HG03571 (cell line): ENCODE measurements around the gene UPF3A.
A peak's percentile ranks its signal among the peaks of the same experiment; 100 is the strongest.
"Not testable (repeated sequence)": the region's sequence is repeated elsewhere in the genome, so short reads cannot be mapped to it uniquely, and the experiment has no call there.

ENCODE experiments used
- ATAC-seq: cut with Tn5 transposase; IDR thresholded peaks from one replicate; pipeline ENCODE4 v1.9.1; 2021; ENCODE audit not compliant: unreplicated experiment

The UPF3A gene

GRCh38 chr13:114263578-114263977 lies 17.8 kb upstream of the UPF3A start:
- no peak for ATAC-seq

DNA sequence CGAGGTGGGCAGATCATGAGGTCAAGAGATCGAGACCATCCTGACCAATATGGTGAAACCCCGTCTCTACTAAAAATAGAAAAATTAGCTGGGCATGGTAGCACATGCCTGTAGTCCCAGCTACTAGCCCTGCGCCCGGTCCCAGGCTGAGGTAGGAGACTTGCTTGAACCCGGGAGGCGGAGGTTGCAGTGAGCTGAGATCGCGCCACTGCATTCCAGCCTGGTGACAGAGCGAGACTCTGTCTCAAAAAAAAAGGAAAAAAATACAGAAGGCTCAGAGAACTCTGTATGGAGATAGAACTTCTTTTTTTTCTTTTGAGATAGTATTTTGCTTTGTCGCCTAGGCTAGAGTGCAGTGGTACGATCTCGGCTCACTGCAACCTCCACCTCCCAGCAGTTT lies 17.1 kb upstream of the UPF3A start:
- not testable (repeated sequence) for ATAC-seq

DNA sequence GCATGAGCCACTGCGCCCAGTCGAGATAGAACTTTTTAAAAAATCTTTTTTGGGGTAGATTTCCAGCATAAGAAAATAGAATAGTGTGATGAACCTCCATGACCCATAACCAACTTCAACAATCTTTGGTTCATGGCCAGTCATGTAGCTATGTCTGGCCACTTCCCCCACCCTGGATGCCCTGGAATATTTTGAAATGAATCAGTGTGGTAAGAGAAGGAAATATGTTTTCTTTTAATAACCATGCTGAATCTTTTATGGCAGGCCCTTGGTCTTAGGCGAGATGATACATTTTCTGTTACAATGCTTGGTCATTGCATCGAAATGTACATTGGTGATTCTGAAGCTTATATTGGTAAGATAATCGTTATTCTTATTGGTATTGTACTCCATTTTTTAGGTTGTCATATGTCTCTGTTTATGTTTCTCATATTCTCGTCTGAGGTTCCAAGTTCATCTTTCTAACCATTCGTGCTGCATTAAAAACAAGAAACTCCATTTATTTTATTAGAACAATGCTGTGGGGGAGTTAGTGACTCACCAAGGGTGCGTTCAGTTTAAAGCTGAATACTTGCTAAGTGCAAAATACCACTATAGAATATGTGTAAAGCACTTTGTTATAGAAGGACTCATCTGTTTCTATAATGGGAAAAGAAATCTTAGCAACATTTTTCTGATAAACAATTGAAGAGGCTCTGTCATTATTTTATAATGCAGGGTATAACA lies 16.4 kb upstream of the UPF3A start:
- no peak for ATAC-seq

GRCh38 chr13:114266241-114266640 lies 15.2 kb upstream of the UPF3A start:
- ATAC-seq, result no peak

GRCh38 chr13:114268344-114269280 lies 12.8 kb upstream of the UPF3A start:
- no peak for ATAC-seq

- no peak for ATAC-seq
These were observed 12.1 kb upstream of the UPF3A start for GRCh38 chr13:114269281-114269770.

GRCh38 chr13:114272977-114273376 lies 8.4 kb upstream of the UPF3A start:
- no peak for ATAC-seq

GRCh38 chr13:114275304-114275703 lies 6.1 kb upstream of the UPF3A start:
- ATAC-seq, result no peak

DNA sequence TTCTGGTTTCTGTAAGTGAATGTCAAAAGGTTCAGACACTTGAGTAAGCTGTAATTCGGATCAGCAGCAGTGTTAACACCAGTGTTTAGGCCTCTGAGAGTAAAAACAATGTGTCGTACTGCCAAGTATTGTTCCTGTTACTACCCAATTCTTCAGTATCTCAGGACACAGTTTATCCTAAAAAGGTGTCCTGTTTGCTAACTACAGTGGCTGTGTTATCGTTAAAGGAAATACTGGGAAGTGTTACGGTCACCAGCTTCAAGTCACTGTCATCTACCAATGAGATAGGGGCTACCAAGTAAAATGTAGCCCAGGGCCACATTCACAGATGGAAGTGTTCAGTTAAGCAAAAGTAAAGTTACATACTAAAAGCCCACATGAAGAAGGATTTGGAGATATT lies 2.3 kb upstream of the UPF3A start:
- no peak for ATAC-seq

DNA sequence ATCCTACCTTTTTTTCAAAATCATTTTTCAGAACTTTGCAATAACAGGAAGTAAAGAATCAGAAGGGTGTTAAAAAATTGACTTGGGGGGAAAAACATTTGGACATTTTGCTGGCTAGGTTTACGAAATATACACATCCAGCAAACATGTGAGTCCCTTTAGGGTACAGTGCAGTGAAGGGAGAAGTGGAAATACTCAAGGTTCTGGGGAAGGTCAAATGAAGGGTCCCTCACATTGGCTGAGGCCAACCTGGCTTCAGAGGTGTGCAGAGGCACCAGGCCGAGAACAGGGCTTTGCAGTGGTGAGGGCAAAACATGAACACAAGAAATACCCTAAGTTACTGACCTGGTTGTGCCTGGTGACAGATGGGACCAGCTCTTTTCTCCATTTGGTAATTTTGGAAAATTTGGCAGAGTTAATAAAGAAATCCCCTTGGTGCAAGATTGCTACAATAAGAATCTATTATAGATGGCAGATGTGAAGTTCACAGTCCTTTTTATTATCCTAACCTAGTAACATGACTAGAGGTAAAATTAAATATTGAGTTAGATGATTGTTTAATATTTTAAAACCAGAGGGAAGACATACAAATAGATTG lies 1.5 kb upstream of the UPF3A start:
- no peak for ATAC-seq

GRCh38 chr13:114282041-114282670 lies 755 bp downstream of the UPF3A start:
- ATAC-seq, result peak; percentile 52

- ATAC-seq, result no peak
These were observed 2.2 kb downstream of the UPF3A start for GRCh38 chr13:114283576-114283975.

DNA sequence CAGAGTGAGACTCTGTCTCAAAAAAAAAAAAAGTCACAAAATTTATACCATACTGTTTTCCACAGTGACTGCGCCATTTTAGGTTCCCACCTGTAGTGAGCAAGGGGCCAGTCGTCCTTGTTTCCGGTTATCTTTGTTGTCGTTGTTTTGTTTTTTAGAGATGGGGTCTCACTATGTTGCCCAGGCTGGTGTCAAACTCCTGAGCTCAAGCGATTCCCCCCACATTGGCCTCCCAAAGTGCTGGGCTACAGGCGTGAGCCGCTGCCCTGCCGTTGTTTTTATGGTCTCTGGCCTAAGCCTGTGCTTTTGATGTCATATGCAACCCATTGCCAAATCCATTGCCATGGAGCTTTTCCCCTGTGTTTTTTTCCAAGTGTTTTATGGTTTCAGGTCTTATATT lies 3.3 kb downstream of the UPF3A start:
- no peak for ATAC-seq

DNA sequence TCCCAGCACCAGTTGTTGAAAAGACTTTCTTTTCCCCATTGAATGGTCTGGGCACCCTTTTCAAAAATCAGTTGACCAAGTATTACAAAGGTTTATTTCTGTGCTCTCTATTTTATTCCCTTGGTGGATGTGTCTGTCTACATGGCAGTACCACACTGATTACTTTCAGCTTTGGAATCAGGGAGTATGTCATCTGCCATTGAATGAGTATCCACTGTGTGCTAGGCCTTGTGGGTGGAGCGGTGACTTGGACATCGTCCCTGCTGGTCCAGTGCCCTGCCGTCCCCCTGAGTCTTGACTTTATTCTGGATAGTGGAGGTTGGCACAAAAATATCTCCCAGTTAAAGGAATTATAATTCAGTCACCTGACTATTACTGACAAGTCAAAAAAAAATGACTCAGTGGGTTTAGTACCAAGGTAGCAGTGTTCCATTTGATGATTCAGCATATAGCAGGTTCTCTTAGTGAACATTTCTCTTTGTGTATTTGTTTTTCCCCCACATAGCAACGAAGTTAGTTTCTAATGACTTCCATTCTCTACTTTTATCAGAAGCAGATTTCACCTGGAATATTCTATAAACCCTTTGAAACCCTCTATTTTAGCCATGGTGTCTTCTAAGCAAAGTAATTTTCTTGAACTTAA lies 3.9 kb downstream of the UPF3A start:
- ATAC-seq, result no peak

GRCh38 chr13:114286808-114287207 lies 5.4 kb downstream of the UPF3A start:
- ATAC-seq, result no peak

GRCh38 chr13:114288157-114288591 lies 6.8 kb downstream of the UPF3A start:
- ATAC-seq, result no peak

- ATAC-seq, result no peak
These were observed 15.0 kb downstream of the UPF3A start for GRCh38 chr13:114296448-114296847.

DNA sequence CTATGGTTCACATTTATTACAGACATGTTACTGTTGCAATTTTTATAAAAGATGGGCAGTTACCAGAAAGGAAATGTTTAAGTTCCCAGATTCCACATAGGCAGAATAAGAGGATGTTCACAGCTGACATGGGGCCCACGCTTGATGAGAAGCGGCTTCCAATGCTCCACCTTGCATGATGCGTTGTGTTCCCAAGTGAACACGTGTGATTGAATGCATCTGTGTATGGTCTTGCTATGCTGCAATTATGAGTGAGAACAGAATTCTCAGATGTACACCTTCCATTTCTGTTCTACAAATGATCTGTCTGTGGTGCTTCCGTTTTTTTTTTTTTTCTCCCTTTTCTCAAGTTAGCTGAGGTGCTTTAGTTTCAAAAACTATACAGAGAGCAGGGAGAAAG lies 15.5 kb downstream of the UPF3A start:
- no peak for ATAC-seq

GRCh38 chr13:114298866-114299265 lies 17.5 kb downstream of the UPF3A start:
- no peak for ATAC-seq

DNA sequence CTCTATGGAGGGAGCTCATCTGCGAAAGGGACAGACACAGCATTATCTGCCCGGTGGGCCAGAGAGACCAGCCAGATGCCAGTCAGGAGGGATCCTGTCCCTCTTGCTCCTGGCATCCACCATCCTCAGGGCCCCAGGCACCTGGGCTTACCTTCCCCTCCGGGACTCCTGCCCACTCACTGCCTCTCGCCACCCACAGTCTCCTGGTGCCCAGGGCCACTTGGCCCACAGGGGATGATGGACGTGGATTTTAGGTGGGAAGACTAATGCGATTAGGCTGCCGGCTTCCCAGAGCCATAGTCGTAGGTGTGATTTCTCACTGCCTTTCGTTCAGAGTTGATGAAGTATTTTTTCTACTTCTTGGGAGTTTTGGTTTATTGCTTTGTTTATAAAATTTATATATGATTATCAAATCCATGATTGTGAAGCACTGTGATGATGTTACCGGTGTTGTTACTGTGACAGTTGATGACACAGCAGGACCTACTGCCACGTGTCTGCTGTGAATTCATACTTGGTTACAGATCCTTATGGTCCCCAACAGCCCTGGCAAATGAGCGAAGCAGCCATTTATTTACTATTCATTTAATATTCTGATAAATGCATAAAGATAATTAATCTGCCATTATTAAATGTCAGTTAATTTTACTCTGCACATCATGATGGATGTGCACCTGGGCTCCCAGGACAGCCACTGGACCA lies 18.4 kb downstream of the UPF3A start:
- ATAC-seq, result no peak
